Neural crest cell (in vitro differentiated cells): ENCODE results near the gene CAMSAP2. TPM values are rescaled to one million over a fixed set of nuclear protein-coding genes. Genes with fewer than 3 reads are reported as not detected.

Experiments
- DNase-seq: peaks from one replicate; pipeline ENCODE4 v3.0.0; 2021; ENCODE audit warnings: low read depth, mixed read lengths, low spot score
- H3K27ac Mint-ChIP-seq: one replicate; pipeline ENCODE4 v1.8.0; 2021; ENCODE audit warnings: mild to moderate bottlenecking, mixed read lengths; ENCODE audit not compliant: unreplicated experiment
- H3K27me3 Mint-ChIP-seq: 2 replicates; pipeline ENCODE4 v1.8.0; 2021; ENCODE audit warnings: low read depth, mild to moderate bottlenecking, mixed read lengths
- H3K36me3 Mint-ChIP-seq: 2 replicates; pipeline ENCODE4 v1.8.0; 2021; ENCODE audit warnings: low read depth, mild to moderate bottlenecking, mixed read lengths
- H3K4me1 Mint-ChIP-seq: 2 replicates; pipeline ENCODE4 v1.8.0; 2021; ENCODE audit warnings: mixed read lengths
- H3K4me3 Mint-ChIP-seq: one replicate; pipeline ENCODE4 v1.8.0; 2021; ENCODE audit warnings: mild to moderate bottlenecking, mixed read lengths
- H3K9me3 Mint-ChIP-seq: 2 replicates; pipeline ENCODE4 v1.8.0; 2021; ENCODE audit warnings: mixed read lengths
- total RNA-seq: library from RNA; stranded (reverse); gene quantifications from 2 replicates; pipeline ENCODE4 v1.2.1, GENCODE V29; 2021
- TF ChIP-seq, protein P1 (sequence below): fragments of 200-600 bp; sonication (generic); conservative IDR thresholded peaks from 2 replicates; pipeline ENCODE4 v1.5.0; 2021; ENCODE audit warnings: antibody characterized with exemption, mild to moderate bottlenecking

The CAMSAP2 gene
- total RNA-seq, 1 donor from 2014 or later = 40.3 TPM

DNA sequence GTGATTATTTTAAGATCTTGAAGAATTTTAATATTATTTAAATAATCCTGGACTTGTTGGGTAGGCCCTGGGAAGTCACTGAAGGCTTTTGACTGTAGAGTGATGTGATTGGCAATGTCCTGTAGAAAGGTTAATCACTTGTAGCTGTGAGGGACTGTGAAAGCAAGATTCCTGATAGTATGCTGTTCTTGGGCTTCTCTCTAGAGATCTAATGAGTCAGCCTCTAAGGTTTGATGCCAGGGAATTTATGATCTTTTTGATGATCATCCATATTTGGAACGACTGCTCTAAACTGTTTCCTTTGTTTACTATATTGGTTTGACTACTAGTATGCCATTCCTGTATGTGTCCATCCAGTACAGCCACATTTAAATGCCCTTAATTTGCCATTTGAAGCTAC lies 56.5 kb downstream of the CAMSAP2 start:
- Mint-ChIP-seq H3K36me3 (peaks cover 24% of the 10 kb centered on the region), H3K27ac (no peak overlapping the region), H3K4me3 (no peak overlapping the region), H3K4me1 (no peaks in the 10 kb centered on the region), H3K9me3 (peaks cover 6% of the 10 kb centered on the region), H3K27me3 (no peaks in the 10 kb centered on the region)
- TF ChIP-seq, protein P1, sequence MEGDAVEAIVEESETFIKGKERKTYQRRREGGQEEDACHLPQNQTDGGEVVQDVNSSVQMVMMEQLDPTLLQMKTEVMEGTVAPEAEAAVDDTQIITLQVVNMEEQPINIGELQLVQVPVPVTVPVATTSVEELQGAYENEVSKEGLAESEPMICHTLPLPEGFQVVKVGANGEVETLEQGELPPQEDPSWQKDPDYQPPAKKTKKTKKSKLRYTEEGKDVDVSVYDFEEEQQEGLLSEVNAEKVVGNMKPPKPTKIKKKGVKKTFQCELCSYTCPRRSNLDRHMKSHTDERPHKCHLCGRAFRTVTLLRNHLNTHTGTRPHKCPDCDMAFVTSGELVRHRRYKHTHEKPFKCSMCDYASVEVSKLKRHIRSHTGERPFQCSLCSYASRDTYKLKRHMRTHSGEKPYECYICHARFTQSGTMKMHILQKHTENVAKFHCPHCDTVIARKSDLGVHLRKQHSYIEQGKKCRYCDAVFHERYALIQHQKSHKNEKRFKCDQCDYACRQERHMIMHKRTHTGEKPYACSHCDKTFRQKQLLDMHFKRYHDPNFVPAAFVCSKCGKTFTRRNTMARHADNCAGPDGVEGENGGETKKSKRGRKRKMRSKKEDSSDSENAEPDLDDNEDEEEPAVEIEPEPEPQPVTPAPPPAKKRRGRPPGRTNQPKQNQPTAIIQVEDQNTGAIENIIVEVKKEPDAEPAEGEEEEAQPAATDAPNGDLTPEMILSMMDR = no peak
- no peak for DNase-seq

- Mint-ChIP-seq H3K4me3 (no peak overlapping the region), H3K4me1 (peaks cover 18% of the 10 kb centered on the region), H3K27ac (no peak overlapping the region), H3K36me3 (peaks cover 19% of the 10 kb centered on the region), H3K27me3 (no peaks in the 10 kb centered on the region), H3K9me3 (no peaks in the 10 kb centered on the region)
- TF ChIP-seq, protein P1 = no peak
- no peak for DNase-seq
These were observed 63.3 kb downstream of the CAMSAP2 start for GRCh38 chr1:200802042-200802441.

DNA sequence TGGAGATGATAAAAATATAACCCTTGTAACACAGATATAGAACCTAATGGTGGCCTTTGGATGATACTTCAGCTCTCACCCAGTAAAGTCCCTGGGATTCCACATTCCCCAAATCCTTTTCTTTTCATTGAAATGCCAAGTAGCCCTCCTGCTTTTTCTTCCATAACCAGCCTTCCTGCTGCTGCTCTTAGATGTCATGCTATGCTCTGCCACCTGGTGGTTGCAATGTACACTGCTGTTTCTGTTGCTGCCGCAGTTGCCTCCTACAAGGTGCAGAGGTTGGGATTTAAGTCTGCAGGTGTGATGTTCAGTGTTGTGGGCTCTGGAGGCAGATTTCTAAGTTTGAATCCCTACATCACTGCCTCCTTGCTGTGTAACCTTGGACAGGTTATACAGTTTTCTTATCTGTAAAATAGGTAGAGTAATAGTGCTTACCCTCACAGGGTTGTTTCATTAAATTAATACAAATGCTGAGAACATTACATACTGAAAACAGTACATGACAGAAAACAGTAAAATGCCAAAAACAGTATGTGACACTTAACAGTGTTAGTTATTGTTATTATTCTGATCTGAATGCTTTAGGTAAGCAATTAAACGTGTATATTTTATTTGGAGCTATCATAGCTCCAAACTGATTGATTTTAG lies 64.3 kb downstream of the CAMSAP2 start:
- no peak overlapping the region for H3K27ac Mint-ChIP-seq
- peak; percentile 72 for DNase-seq
- H3K9me3 Mint-ChIP-seq = no peaks in the 10 kb centered on the region
- H3K4me3 Mint-ChIP-seq = no peak overlapping the region
- H3K4me1 Mint-ChIP-seq = peaks cover 18% of the 10 kb centered on the region
- H3K27me3 Mint-ChIP-seq = no peaks in the 10 kb centered on the region
- TF ChIP-seq, protein P1 = peak; percentile 97
- H3K36me3 Mint-ChIP-seq = peaks cover 19% of the 10 kb centered on the region

DNA sequence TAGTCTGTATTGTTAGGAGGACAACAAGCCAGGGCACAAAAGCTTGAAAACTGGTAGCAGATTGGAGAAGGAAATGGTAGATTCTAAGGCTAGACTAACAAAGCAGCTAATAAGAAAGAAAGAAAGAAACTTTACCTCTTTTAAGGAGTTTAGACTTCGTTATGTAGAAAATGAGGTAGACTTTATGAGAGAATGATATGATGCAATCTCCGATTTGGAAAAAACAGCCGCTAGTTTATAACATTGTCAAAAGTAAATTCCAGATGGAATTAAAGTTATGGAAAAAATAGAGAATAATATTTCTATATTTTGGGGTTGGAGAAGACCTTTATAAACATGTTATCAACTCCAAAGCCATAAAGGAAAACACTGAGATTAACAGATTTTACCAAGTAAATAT lies 67.0 kb downstream of the CAMSAP2 start:
- TF ChIP-seq, protein P1 = no peak
- H3K4me1 Mint-ChIP-seq = peaks cover 18% of the 10 kb centered on the region
- no peaks in the 10 kb centered on the region for H3K9me3 Mint-ChIP-seq
- no peak overlapping the region for H3K27ac Mint-ChIP-seq
- no peak for DNase-seq
- peaks cover 15% of the 10 kb centered on the region for H3K36me3 Mint-ChIP-seq
- H3K27me3 Mint-ChIP-seq = no peaks in the 10 kb centered on the region
- no peak overlapping the region for H3K4me3 Mint-ChIP-seq

DNA sequence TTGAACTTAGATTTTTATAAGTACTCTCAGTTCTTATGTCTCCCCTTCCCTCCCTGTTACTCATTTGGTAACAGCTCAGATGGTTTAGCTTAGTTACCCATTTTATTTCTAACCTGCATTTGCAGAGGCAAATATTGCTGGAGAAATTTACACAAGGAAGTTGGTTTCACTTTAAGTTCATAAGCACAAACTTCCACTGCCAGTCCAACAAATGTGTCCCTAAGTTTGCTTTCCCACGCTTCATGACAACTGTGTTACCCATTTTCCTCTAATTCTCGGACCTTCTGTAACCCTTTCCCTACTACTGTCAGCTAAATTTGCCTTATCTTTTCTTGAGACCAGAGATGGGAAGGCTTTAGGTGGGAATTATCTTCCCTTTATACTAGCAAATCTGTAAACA lies 70.2 kb downstream of the CAMSAP2 start:
- H3K27me3 Mint-ChIP-seq = no peaks in the 10 kb centered on the region
- H3K9me3 Mint-ChIP-seq = no peaks in the 10 kb centered on the region
- TF ChIP-seq, protein P1 = no peak
- H3K4me3 Mint-ChIP-seq = no peak overlapping the region
- no peak overlapping the region for H3K27ac Mint-ChIP-seq
- H3K4me1 Mint-ChIP-seq = peaks cover 11% of the 10 kb centered on the region
- no peak for DNase-seq
- H3K36me3 Mint-ChIP-seq = peaks cover 19% of the 10 kb centered on the region
